ENCODE data around the gene VPS37B.

The VPS37B gene

GRCh38 chr12:122862872-122863701 is 32.8 kb downstream of the VPS37B start:
- Histone ChIP-seq H3K27ac (peak overlapping the region in 1 of 2 donors; percentile 58), H3K4me3 (no peak overlapping the region)
- DNase-seq (ENCODE audit: low spot score) = no peak
- TF ChIP-seq CTCF (IDR thresholded peaks at IDR 0.05) = no peak

- TF ChIP-seq CTCF (IDR thresholded peaks at IDR 0.05) = no peak
- no peak overlapping the region for H3K4me3 ChIP-seq
- H3K27ac ChIP-seq = peak overlapping the region in 1 of 2 donors; percentile 28
- DNase-seq (ENCODE audit: low spot score) = no peak
Observed at GRCh38 chr12:122862110-122862634, 33.8 kb downstream of the VPS37B start.

- TF ChIP-seq CTCF (IDR thresholded peaks at IDR 0.05) = no peak
- H3K27ac ChIP-seq = no peak overlapping the region
- no peak for DNase-seq (ENCODE audit: low spot score)
- H3K4me3 ChIP-seq = no peak overlapping the region
Observed at GRCh38 chr12:122861587-122861970, 34.3 kb downstream of the VPS37B start.

- DNase-seq (ENCODE audit: low spot score) = no peak
- no peak overlapping the region for H3K4me3 ChIP-seq
- no peak overlapping the region for H3K27ac ChIP-seq
- TF ChIP-seq CTCF (IDR thresholded peaks at IDR 0.05) = no peak
Observed at GRCh38 chr12:122860854-122861586, 34.9 kb downstream of the VPS37B start.

GRCh38 chr12:122860040-122860853 is 35.7 kb downstream of the VPS37B start:
- TF ChIP-seq CTCF (IDR thresholded peaks at IDR 0.05) = peak; percentile 90
- peak; percentile 89 for DNase-seq (ENCODE audit: low spot score)

GRCh38 chr12:122859303-122860039 is 36.5 kb downstream of the VPS37B start:
- Histone ChIP-seq H3K27ac (no peak overlapping the region), H3K4me3 (no peak overlapping the region)
- no peak for DNase-seq (ENCODE audit: low spot score)
- no peak for TF ChIP-seq CTCF (IDR thresholded peaks at IDR 0.05)

More at GRCh38 chr12:122860040-122860853, 35.7 kb downstream of the VPS37B start:
- Histone ChIP-seq H3K27ac (no peak overlapping the region), H3K4me3 (no peak overlapping the region)
